H9 (cell line): ENCODE results near the gene RNASEL. TPM values are rescaled to one million over a fixed set of nuclear protein-coding genes. Genes with fewer than 3 reads are reported as not detected.

Source experiments
- DNase-seq: peaks from one replicate; pipeline ENCODE4 v3.0.0-alpha.2; 2017
- H2AFZ ChIP-seq: one replicate; pipeline ENCODE4 v1.6.1; 2013; ENCODE audit warnings: mild to moderate bottlenecking, low read length, control low read depth, moderate library complexity
- H2AK5ac ChIP-seq: 2 replicates; pipeline ENCODE4 v1.6.1; 2013; ENCODE audit warnings: low read length, control low read depth, mixed read lengths; ENCODE audit not compliant: insufficient read length
- H2BK120ac ChIP-seq: one replicate; pipeline ENCODE4 v1.6.1; 2013; ENCODE audit warnings: low read depth, mild to moderate bottlenecking, low read length, control low read depth, inconsistent platforms; ENCODE audit not compliant: poor library complexity, severe bottlenecking
- H2BK12ac ChIP-seq: 2 replicates; pipeline ENCODE4 v1.6.1; 2013; ENCODE audit warnings: low read length, control low read depth, mixed read lengths, low read depth; ENCODE audit not compliant: insufficient read length
- H2BK15ac ChIP-seq: 2 replicates; pipeline ENCODE4 v1.6.1; 2013; ENCODE audit warnings: low read depth, low read length, control low read depth
- H2BK20ac ChIP-seq: one replicate; pipeline ENCODE4 v1.6.1; 2013; ENCODE audit warnings: low read depth, mild to moderate bottlenecking, low read length, control low read depth, inconsistent platforms; ENCODE audit not compliant: poor library complexity, severe bottlenecking
- H2BK5ac ChIP-seq: 2 replicates; pipeline ENCODE4 v1.6.1; 2013; ENCODE audit warnings: low read length, control low read depth, mixed read lengths; ENCODE audit not compliant: insufficient read length
- H3K14ac ChIP-seq: 2 replicates; pipeline ENCODE4 v1.6.1; 2013; ENCODE audit warnings: low read length, control low read depth; ENCODE audit not compliant: insufficient read depth
- H3K18ac ChIP-seq: 2 replicates; pipeline ENCODE4 v1.6.1; 2013; ENCODE audit warnings: low read depth, mild to moderate bottlenecking, mixed read lengths, low read length, control low read depth; ENCODE audit not compliant: insufficient read length
- H3K23ac ChIP-seq: 2 replicates; pipeline ENCODE4 v1.6.1; 2013; ENCODE audit warnings: low read length, control low read depth, mixed read lengths, low read depth; ENCODE audit not compliant: insufficient read length
- H3K23me2 ChIP-seq: 2 replicates; pipeline ENCODE4 v1.6.1; 2013; ENCODE audit warnings: low read depth, mild to moderate bottlenecking, mixed read lengths, low read length, control low read depth; ENCODE audit not compliant: insufficient read length, poor library complexity, severe bottlenecking
- H3K27ac ChIP-seq: 2 replicates; pipeline ENCODE4 v1.5.1; 2013; ENCODE audit warnings: low read length, control low read depth, mixed read lengths, low read depth; ENCODE audit not compliant: insufficient read length
- H3K27me3 ChIP-seq: 2 replicates; pipeline ENCODE4 v1.6.1; 2013; ENCODE audit warnings: low read length, control low read depth, inconsistent platforms; ENCODE audit not compliant: insufficient read depth
- H3K4ac ChIP-seq: 2 replicates; pipeline ENCODE4 v1.6.1; 2013; ENCODE audit warnings: low read depth, mild to moderate bottlenecking, control low read depth, inconsistent platforms, low read length, moderate library complexity
- H3K4me1 ChIP-seq: 2 replicates; pipeline ENCODE4 v1.6.1; 2013; ENCODE audit warnings: low read length, control low read depth, inconsistent platforms; ENCODE audit not compliant: insufficient read depth
- H3K4me2 ChIP-seq: 2 replicates; pipeline ENCODE4 v1.6.1; 2013; ENCODE audit warnings: low read length, control low read depth, mixed read lengths; ENCODE audit not compliant: insufficient read length, insufficient read depth
- H3K56ac ChIP-seq: 2 replicates; pipeline ENCODE4 v1.6.1; 2013; ENCODE audit warnings: low read depth, mild to moderate bottlenecking, mixed read lengths, low read length, control low read depth; ENCODE audit not compliant: insufficient read length
- H3K79me1 ChIP-seq: 2 replicates; pipeline ENCODE4 v1.6.1; 2013; ENCODE audit warnings: low read depth, mild to moderate bottlenecking, moderate library complexity, low read length, control low read depth, inconsistent platforms; ENCODE audit not compliant: insufficient read depth, poor library complexity, severe bottlenecking
- H3K79me2 ChIP-seq: 2 replicates; pipeline ENCODE4 v1.6.1; 2013; ENCODE audit warnings: low read length, control low read depth, inconsistent platforms; ENCODE audit not compliant: insufficient read depth
- H3K9ac ChIP-seq: 2 replicates; pipeline ENCODE4 v1.6.1; 2013; ENCODE audit warnings: low read length, control low read depth, mixed read lengths; ENCODE audit not compliant: insufficient read length; ENCODE audit errors: extremely low read depth
- H3K9me3 ChIP-seq: one replicate; pipeline ENCODE4 v1.6.1; 2013; ENCODE audit warnings: low read depth, low read length, inconsistent platforms; ENCODE audit not compliant: control insufficient read depth
- H3T11ph ChIP-seq: one replicate; pipeline ENCODE4 v1.6.1; 2013; ENCODE audit warnings: mild to moderate bottlenecking, low read length, control low read depth, inconsistent platforms
- H4K20me1 ChIP-seq: one replicate; pipeline ENCODE4 v1.6.1; 2013; ENCODE audit not compliant: control insufficient read depth, insufficient read length, insufficient read depth
- H4K5ac ChIP-seq: 2 replicates; pipeline ENCODE4 v1.6.1; 2013; ENCODE audit warnings: low read depth, mild to moderate bottlenecking, mixed read lengths, low read length, control low read depth; ENCODE audit not compliant: insufficient read length
- H4K8ac ChIP-seq: replicated peaks from 2 replicates; pipeline ENCODE4 v1.6.1; 2013; ENCODE audit warnings: low read length, control low read depth, mixed read lengths, low read depth; ENCODE audit not compliant: insufficient read length
- H4K91ac ChIP-seq: 2 replicates; pipeline ENCODE4 v1.6.1; 2013; ENCODE audit warnings: low read depth, mild to moderate bottlenecking, moderate library complexity, mixed read lengths, low read length, control low read depth; ENCODE audit not compliant: insufficient read length
- H3K27ac Mint-ChIP-seq, 3 experiments: 2 replicates in 2 of 3; 3 replicates in 1 of 3; pipeline ENCODE4 v1.8.0; 2020 to 2021; ENCODE audit warnings: mixed read lengths in 3 of 3, mild to moderate bottlenecking in 1 of 3, moderate library complexity in 1 of 3
- H3K27me3 Mint-ChIP-seq: 2 replicates; pipeline ENCODE4 v1.8.0; 2021; ENCODE audit warnings: low read depth, mild to moderate bottlenecking, moderate library complexity, mixed read lengths
- H3K36me3 Mint-ChIP-seq, 3 experiments: 2 replicates in 2 of 3; 3 replicates in 1 of 3; pipeline ENCODE4 v1.8.0; 2020 to 2021; ENCODE audit warnings: low read depth in 3 of 3, mixed read lengths in 3 of 3; ENCODE audit not compliant: insufficient read depth in 1 of 3
- H3K4me1 Mint-ChIP-seq, 2 experiments: 2 replicates each; pipeline ENCODE4 v1.8.0; 2020; ENCODE audit warnings: mixed read lengths in 2 of 2
- H3K4me3 Mint-ChIP-seq, 2 experiments: 2 replicates in 1 of 2; 3 replicates in 1 of 2; pipeline ENCODE4 v1.8.0; 2020 to 2021; ENCODE audit warnings: mild to moderate bottlenecking in 2 of 2, mixed read lengths in 2 of 2, moderate library complexity in 1 of 2
- H3K9me3 Mint-ChIP-seq, 2 experiments: 2 replicates in 1 of 2; 3 replicates in 1 of 2; pipeline ENCODE4 v1.8.0; 2020; ENCODE audit warnings: mild to moderate bottlenecking in 2 of 2, mixed read lengths in 2 of 2, moderate library complexity in 1 of 2
- CTCF ChIP-seq: fragments of 200-600 bp; sonication (generic); conservative IDR thresholded peaks from 3 replicates; pipeline ENCODE4 v1.8.0; 2021; ENCODE audit warnings: antibody characterized with exemption, mild to moderate bottlenecking
- WGBS: extraction: QIAGEN DNeasy Blood & Tissue Kit; methylation state at CpG from one replicate; pipeline ENCODE4 v1.1.7; 2013; ENCODE audit warnings: missing lambda C conversion rate, low lambda C conversion rate, mixed read lengths; ENCODE audit not compliant: insufficient read length; ENCODE audit errors: extremely low coverage; 5-methylcytosine and 5-hydroxymethylcytosine counted together
- total RNA-seq: library from RNA; stranded (reverse); gene quantifications from 2 replicates; pipeline ENCODE4 v1.2.1, GENCODE V29; 2021

The RNASEL gene
- total RNA-seq, 1 experiment from 2014 or later = 0.63 TPM

GRCh38 chr1:182596934-182597333 is 7.9 kb upstream of the RNASEL start:
- Histone ChIP-seq H4K20me1 (peaks cover 2% of the 10 kb centered on the region), H3K56ac (no peak overlapping the region), H3K9me3 (no peaks in the 10 kb centered on the region), H4K8ac (no peak overlapping the region), H3K27me3 (no peaks in the 10 kb centered on the region), H4K91ac (no peak overlapping the region), H2BK120ac (no peak overlapping the region), H3K79me2 (no peaks in the 10 kb centered on the region), H4K5ac (no peak overlapping the region), H3K23ac (no peak overlapping the region), H2BK5ac (no peak overlapping the region), H2BK12ac (no peak overlapping the region), H3K4ac (no peak overlapping the region), H3K4me2 (no peak overlapping the region), H3K9ac (no peak overlapping the region), H3K23me2 (no peaks in the 10 kb centered on the region), H3K27ac (no peak overlapping the region), H2AFZ (no peak overlapping the region), H3T11ph (no peak overlapping the region), H3K18ac (no peak overlapping the region), H2BK20ac (no peak overlapping the region), H2BK15ac (no peak overlapping the region), H3K14ac (no peak overlapping the region; the same call in 1 of the 2 replicates), H3K79me1 (no peaks in the 10 kb centered on the region), H3K4me1 (peaks cover 2% of the 10 kb centered on the region; the same call in 1 of the 2 replicates), H2AK5ac (no peak overlapping the region)
- peaks cover 9 to 10% of the 10 kb centered on the region in 2 experiments for H3K4me1 Mint-ChIP-seq
- TF ChIP-seq CTCF = no peak
- H3K9me3 Mint-ChIP-seq = peaks cover 0 to 2% of the 10 kb centered on the region in 2 experiments; a peak in 1 of 5 replicates
- H3K4me3 Mint-ChIP-seq = no peak overlapping the region
- no peak for DNase-seq
- H3K27ac Mint-ChIP-seq = 0 out of 7 replicates have a peak overlapping the region, but pooled peaks of 1 of the 3 experiments have one; percentile 10
- peaks cover 6% of the 10 kb centered on the region for H3K27me3 Mint-ChIP-seq
- peaks cover 0 to 8% (median 0%) of the 10 kb centered on the region in 3 experiments; a peak in 4 of 7 replicates for H3K36me3 Mint-ChIP-seq
- no CpG with 5 or more reads among the region's 6 CpGs for WGBS
